Cardiac muscle cell (in vitro differentiated cells and primary cell): Measurements from ENCODE around the gene LTBP3. TPM values are rescaled to one million over a fixed set of nuclear protein-coding genes. Genes with fewer than 3 reads are reported as not detected.
"Not testable (repeated sequence)": the region's sequence is repeated elsewhere in the genome, so short reads cannot be mapped to it uniquely, and the experiment has no call there.

Source experiments
- DNase-seq, 2 donors: peaks; one replicate each; pipeline versions ENCODE4 v3.0.0 to v3.0.0-alpha.2; 2010 to 2017; ENCODE audit warnings: low read depth in 1 of 2, low spot score in 1 of 2
- H3K27ac ChIP-seq: fragments of 200-600 bp; sonication (generic); 2 replicates; pipeline ENCODE4 v1.5.1; 2016
- H3K27me3 ChIP-seq: fragments of 200-600 bp; sonication (generic); 2 replicates; pipeline ENCODE4 v1.6.0; 2016; ENCODE audit warnings: control low read depth
- H3K36me3 ChIP-seq: fragments of 200-600 bp; sonication (generic); 2 replicates; pipeline ENCODE4 v1.5.1; 2016; ENCODE audit warnings: control low read depth
- H3K4me1 ChIP-seq: fragments of 200-600 bp; sonication (generic); 2 replicates; pipeline ENCODE4 v1.8.1; 2017; ENCODE audit warnings: low read depth, mild to moderate bottlenecking, mixed run types
- H3K4me3 ChIP-seq: fragments of 200-600 bp; sonication (generic); 2 replicates; pipeline ENCODE4 v1.5.1; 2016; ENCODE audit warnings: mild to moderate bottlenecking
- H3K9me3 ChIP-seq: fragments of 200-600 bp; sonication (generic); 2 replicates; pipeline ENCODE4 v1.5.1; 2017; ENCODE audit warnings: low read depth, mild to moderate bottlenecking, control low read depth
- polyA plus RNA-seq: library from polyadenylated mRNA; unstranded; fragments of >200 nt; fragmentation: Nextera tagmentation; extraction: Ambion mirVana; gene quantifications from 2 replicates; pipeline ENCODE4 v1.2.1, GENCODE V29; 2016
- total RNA-seq: library from RNA; depleted of rRNA; stranded (reverse); fragments of >200 nt; gene quantifications from 2 replicates; pipeline ENCODE4 v1.2.3, GENCODE V29; 2016
- TF ChIP-seq, protein P1 (sequence below): IDR thresholded peaks from 2 replicates; pipeline ENCODE4 v1.5.1; 2012; ENCODE audit warnings: low read depth, mild to moderate bottlenecking, low read length

LTBP3 gene
- total and polyA plus RNA-seq, 2 experiments from 2014 or later, result 60.9 to 98.3 TPM

DNA sequence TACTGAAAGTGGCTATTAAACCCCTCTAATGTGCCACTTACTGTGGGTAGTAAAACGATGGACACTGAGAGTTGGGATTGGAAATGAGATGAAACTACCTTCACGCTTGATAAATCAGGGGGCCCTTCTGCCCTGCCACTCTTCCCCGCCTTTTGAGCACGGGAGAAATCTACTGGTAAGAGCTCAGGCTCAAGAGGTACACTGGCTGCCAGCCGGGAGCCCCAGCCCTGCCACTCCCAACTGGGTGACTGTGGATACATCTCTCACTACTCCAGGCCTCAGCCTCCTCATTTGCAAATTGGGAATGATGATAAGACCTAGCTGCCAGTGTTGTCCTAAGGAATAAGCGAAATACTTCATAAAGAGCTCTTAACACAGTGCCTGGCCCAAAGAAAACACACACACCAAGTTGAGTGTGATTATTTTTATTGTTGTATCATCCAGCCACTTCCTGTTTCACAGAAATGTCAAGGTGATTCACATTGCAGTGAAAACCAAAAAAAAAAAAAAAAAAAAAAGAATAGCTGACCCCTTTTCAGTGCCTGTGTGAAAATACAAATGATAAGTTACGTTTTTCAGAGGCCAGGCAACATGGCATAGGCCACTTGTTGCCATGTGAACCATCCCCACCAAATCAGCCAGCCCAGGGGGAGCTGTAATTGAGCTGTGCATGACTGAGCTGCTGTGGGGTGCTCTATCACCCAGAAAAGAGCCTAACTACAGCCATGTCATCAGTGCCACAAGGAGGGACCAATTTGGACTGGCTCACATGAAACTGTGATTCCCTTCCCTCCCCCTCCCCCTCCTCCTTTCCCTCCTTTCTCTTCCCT, 7.7 kb upstream of the LTBP3 start:
- Histone ChIP-seq H3K4me3 (no peak overlapping the region), H3K27me3 (no peaks in the 10 kb centered on the region)

DNA sequence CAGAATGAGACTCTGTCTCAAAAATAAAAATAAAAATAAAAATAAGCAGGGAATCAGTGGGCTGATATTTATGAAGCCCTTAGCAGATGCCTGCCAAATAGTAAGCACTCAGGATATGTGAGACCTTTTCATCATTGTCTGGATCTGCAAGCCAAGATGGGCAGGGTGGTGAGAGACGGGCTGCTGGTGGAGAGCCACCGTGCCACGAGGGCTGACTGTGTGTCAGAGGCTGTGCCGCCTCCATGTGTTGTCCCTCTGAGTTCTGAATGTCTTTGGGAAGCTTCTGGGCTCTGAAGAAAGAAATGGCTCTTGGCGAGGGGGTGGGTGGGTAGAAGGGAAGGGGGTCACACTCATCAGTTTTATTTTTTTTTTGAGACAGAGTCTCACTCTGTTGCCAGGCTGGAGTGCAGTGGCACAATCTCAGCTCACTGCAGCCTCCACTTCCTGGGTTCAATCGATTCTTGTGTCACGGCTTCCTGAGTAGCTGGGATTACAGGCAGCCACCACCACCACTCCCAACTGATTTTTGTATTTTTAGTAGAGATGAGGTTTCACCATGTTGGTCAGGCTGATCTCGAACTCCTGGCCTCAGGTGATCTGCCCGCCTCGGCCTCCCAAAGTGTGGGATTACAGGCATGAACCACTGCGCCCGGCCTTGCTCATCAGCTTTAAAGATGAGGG, 6.9 kb upstream of the LTBP3 start:
- peaks cover 18% of the 10 kb centered on the region for H3K4me1 ChIP-seq
- H3K27me3 ChIP-seq, H3K9me3 ChIP-seq, DNase-seq, H3K36me3 ChIP-seq, H3K4me3 ChIP-seq, H3K27ac ChIP-seq: not testable (repeated sequence)

More for the DNA sequence above, 7.7 kb upstream of the LTBP3 start:
- H3K27ac ChIP-seq, result no peak overlapping the region
- TF ChIP-seq, protein P1, sequence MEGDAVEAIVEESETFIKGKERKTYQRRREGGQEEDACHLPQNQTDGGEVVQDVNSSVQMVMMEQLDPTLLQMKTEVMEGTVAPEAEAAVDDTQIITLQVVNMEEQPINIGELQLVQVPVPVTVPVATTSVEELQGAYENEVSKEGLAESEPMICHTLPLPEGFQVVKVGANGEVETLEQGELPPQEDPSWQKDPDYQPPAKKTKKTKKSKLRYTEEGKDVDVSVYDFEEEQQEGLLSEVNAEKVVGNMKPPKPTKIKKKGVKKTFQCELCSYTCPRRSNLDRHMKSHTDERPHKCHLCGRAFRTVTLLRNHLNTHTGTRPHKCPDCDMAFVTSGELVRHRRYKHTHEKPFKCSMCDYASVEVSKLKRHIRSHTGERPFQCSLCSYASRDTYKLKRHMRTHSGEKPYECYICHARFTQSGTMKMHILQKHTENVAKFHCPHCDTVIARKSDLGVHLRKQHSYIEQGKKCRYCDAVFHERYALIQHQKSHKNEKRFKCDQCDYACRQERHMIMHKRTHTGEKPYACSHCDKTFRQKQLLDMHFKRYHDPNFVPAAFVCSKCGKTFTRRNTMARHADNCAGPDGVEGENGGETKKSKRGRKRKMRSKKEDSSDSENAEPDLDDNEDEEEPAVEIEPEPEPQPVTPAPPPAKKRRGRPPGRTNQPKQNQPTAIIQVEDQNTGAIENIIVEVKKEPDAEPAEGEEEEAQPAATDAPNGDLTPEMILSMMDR, result no peak
- no peaks in the 10 kb centered on the region for H3K36me3 ChIP-seq
- peaks cover 14% of the 10 kb centered on the region for H3K4me1 ChIP-seq
- DNase-seq, result no peak
- H3K9me3 ChIP-seq, result no peaks in the 10 kb centered on the region

DNA sequence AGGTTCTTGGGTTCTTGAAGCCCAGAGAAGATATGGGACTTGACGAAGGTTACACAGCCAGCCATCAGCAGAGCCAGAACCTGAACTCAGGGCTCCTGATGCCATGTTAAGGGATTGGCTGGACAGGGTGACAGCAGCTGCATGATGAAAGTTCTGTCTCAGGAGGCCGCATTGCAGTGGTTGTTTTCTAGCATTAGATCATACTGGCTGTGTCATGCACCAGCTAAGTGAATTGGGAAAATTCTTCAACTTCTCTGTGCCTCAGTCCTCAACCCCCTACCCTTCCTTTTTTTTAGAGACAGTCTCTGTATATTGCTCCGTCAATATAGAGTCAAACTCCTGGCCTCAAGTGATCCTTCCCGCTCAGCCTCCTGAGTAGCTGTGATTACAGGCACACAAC, 5.4 kb upstream of the LTBP3 start:
- H3K9me3 ChIP-seq, result no peaks in the 10 kb centered on the region
- H3K27me3 ChIP-seq, result no peaks in the 10 kb centered on the region
- no peaks in the 10 kb centered on the region for H3K36me3 ChIP-seq
- no peak for DNase-seq
- peaks cover 24% of the 10 kb centered on the region for H3K4me1 ChIP-seq
- H3K27ac ChIP-seq, result no peak overlapping the region
- TF ChIP-seq, protein P1, result no peak
- no peak overlapping the region for H3K4me3 ChIP-seq

DNA sequence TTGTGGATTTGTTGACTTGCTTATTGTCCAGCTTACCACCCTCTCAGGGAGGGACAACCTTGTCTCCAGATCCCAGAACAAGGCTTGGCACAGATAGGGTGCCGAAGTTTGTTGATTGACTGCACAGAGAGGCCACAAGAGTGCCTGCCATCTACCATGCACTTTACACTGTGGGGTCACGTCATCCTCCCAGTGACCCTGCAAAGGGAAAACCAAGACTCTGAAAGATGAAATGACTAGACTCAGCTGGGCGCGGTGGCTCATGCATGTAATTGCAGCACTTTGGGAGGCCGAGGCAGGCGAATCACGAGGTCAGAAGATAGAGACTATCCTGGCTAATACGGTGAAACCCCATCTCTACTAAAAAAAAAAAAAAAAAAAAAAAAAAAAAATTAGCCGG, 4.6 kb upstream of the LTBP3 start:
- TF ChIP-seq, protein P1, result no peak
- DNase-seq, result no peak
- Histone ChIP-seq H3K36me3 (no peaks in the 10 kb centered on the region), H3K4me1 (peaks cover 24% of the 10 kb centered on the region), H3K9me3 (no peaks in the 10 kb centered on the region), H3K27ac (no peak overlapping the region), H3K4me3 (no peak overlapping the region), H3K27me3 (no peaks in the 10 kb centered on the region)

DNA sequence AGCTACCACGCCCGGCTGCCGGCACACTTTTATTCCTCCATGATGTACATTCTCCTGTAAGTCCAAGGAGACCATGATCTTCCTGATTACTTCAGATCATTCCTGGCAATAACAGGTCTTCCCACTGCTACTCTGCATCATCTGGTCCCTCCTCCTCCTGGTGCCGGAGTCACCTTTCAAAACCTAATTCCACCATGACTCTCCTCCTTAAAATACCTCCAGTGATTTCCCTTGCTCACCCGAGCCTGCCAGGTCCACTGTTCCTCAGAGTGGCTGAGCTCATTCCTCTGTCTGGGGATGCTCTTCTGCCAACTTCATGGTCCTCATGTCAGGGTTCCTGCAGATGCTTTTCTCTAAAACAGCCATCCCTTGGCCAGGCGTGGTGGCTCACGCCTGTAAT, 3.9 kb upstream of the LTBP3 start:
- no peak overlapping the region for H3K4me3 ChIP-seq
- no peak for DNase-seq
- no peaks in the 10 kb centered on the region for H3K27me3 ChIP-seq
- no peaks in the 10 kb centered on the region for H3K36me3 ChIP-seq
- H3K27ac ChIP-seq, result no peak overlapping the region
- H3K4me1 ChIP-seq, result peaks cover 30% of the 10 kb centered on the region
- H3K9me3 ChIP-seq, result no peaks in the 10 kb centered on the region
- TF ChIP-seq, protein P1, result no peak
